MCF 10A (cell line): ENCODE data around the gene CDKL2. TPM values are rescaled to one million over a fixed set of nuclear protein-coding genes. Genes with fewer than 3 reads are reported as not detected.
"Not testable (repeated sequence)": the region's sequence is repeated elsewhere in the genome, so short reads cannot be mapped to it uniquely, and the experiment has no call there.

Experiments
- BruUV-seq: library from RNA; stranded (reverse); fragments of 400-500 nt; replicated peaks from 2 replicates; lab custom pipeline; 2021; lab: Mats Ljungman, UMichigan
- CTCF ChIA-PET: fragments of 300-600 bp; sonication (Branson Sonifier 250); formaldehyde crosslinking; extraction: SDS; loops from one replicate; lab custom pipeline; 2021; ENCODE audit warnings: antibody characterized with exemption, inconsistent platforms; lab: Yijun Ruan, JAX
- POLR2A ChIA-PET: fragments of 300-600, 350-650 bp; sonication (Branson Sonifier 250); formaldehyde crosslinking; extraction: SDS; loops from one replicate; lab custom pipeline; 2020; ENCODE audit warnings: antibody characterized with exemption, inconsistent platforms; lab: Yijun Ruan, JAX
- DNase-seq: peaks from one replicate; pipeline ENCODE4 v3.0.0-alpha.2; 2018; ENCODE audit not compliant: unreplicated experiment
- H3K27ac Mint-ChIP-seq: one replicate; pipeline ENCODE4 v1.8.0; 2022; ENCODE audit warnings: mild to moderate bottlenecking, low read depth, mixed read lengths; ENCODE audit not compliant: unreplicated experiment
- H3K27me3 Mint-ChIP-seq: one replicate; pipeline ENCODE4 v1.8.0; 2022; ENCODE audit warnings: mixed read lengths; ENCODE audit not compliant: insufficient read depth, unreplicated experiment
- H3K36me3 Mint-ChIP-seq: one replicate; pipeline ENCODE4 v1.8.0; 2022; ENCODE audit warnings: mild to moderate bottlenecking, moderate library complexity, mixed read lengths; ENCODE audit not compliant: insufficient read depth, unreplicated experiment
- H3K4me1 Mint-ChIP-seq: one replicate; pipeline ENCODE4 v1.8.0; 2022; ENCODE audit warnings: mixed read lengths; ENCODE audit not compliant: insufficient read depth, unreplicated experiment
- H3K4me3 Mint-ChIP-seq: one replicate; pipeline ENCODE4 v1.8.0; 2022; ENCODE audit warnings: mild to moderate bottlenecking, moderate library complexity, mixed read lengths; ENCODE audit not compliant: unreplicated experiment
- H3K9me3 Mint-ChIP-seq: one replicate; pipeline ENCODE4 v1.8.0; 2022; ENCODE audit warnings: mixed read lengths; ENCODE audit not compliant: unreplicated experiment
- CTCF ChIP-seq: fragments of 200-600 bp; IDR thresholded peaks from one replicate; pipeline ENCODE4 v1.8.0; 2022; ENCODE audit warnings: antibody characterized with exemption, mild to moderate bottlenecking; ENCODE audit not compliant: unreplicated experiment
- intact Hi-C: fragments of 100-400 bp; cut with micrococcal nuclease; formaldehyde crosslinking; loops from 2 replicates; pipeline ENCODE4 v1.14.1; 2022
- total RNA-seq: library from RNA; stranded (reverse); gene quantifications from 2 replicates; pipeline ENCODE4 v1.2.3, GENCODE V29; 2022

Gene CDKL2
- total RNA-seq, 1 experiment from 2014 or later = 0.42 TPM

- no TSS peak for BruUV-seq
- ChIA-PET POLR2A (interaction anchor here (0.7 to 1.5 kb wide), 5 partner anchors 8 to 30 kb away, joined by 3 to 4 read pairs (median 3); partner anchors contain the start of genes ODAPH, RCHY1 and THAP6), CTCF (no interaction called here)
- no peak for TF ChIP-seq CTCF
- Mint-ChIP-seq H3K27ac (no peak overlapping the region), H3K36me3 (no peaks in the 10 kb centered on the region), H3K9me3 (peaks cover 8% of the 10 kb centered on the region), H3K27me3 (no peaks in the 10 kb centered on the region), H3K4me3 (no peak overlapping the region), H3K4me1 (peaks cover 6% of the 10 kb centered on the region)
- peak; percentile 27 for DNase-seq
- intact Hi-C loops = no loop called here
Observed at GRCh38 chr4:75542824-75543223, 87.5 kb downstream of the CDKL2 start.

- H3K4me1 Mint-ChIP-seq, H3K27ac Mint-ChIP-seq, BruUV-seq, H3K36me3 Mint-ChIP-seq, H3K4me3 Mint-ChIP-seq, intact Hi-C loops, CTCF ChIA-PET, H3K27me3 Mint-ChIP-seq, POLR2A ChIA-PET, DNase-seq: not testable (repeated sequence)
- peaks cover 18% of the 10 kb centered on the region for H3K9me3 Mint-ChIP-seq
Observed at GRCh38 chr4:75537308-75537707, 93.0 kb downstream of the CDKL2 start.

- H3K4me1 Mint-ChIP-seq, BruUV-seq, intact Hi-C loops, H3K27ac Mint-ChIP-seq, H3K4me3 Mint-ChIP-seq, H3K27me3 Mint-ChIP-seq, CTCF ChIA-PET, DNase-seq: not testable (repeated sequence)
- POLR2A ChIA-PET = interaction anchor here (0.9 kb wide), 1 partner anchor 9 kb away, joined by 3 read pairs; no protein-coding TSS in a partner anchor
- H3K36me3 Mint-ChIP-seq = peaks cover 29% of the 10 kb centered on the region
- peaks cover 27% of the 10 kb centered on the region for H3K9me3 Mint-ChIP-seq
Observed at GRCh38 chr4:75533926-75534325, 96.4 kb downstream of the CDKL2 start.

- Mint-ChIP-seq H3K9me3 (peaks cover 24% of the 10 kb centered on the region), H3K36me3 (peaks cover 34% of the 10 kb centered on the region)
- DNase-seq, H3K27me3 Mint-ChIP-seq, CTCF ChIA-PET, H3K4me3 Mint-ChIP-seq, H3K4me1 Mint-ChIP-seq, POLR2A ChIA-PET, intact Hi-C loops, H3K27ac Mint-ChIP-seq, BruUV-seq: not testable (repeated sequence)
Observed at GRCh38 chr4:75533339-75533887, 96.9 kb downstream of the CDKL2 start.

- Mint-ChIP-seq H3K9me3 (peaks cover 15% of the 10 kb centered on the region), H3K36me3 (peaks cover 52% of the 10 kb centered on the region)
- ChIA-PET POLR2A (interaction anchor here (0.9 to 2.0 kb wide), 3 partner anchors 11 to 195 kb away, joined by 3 to 10 read pairs (median 4); partner anchors contain the start of genes RCHY1 and THAP6), CTCF (interaction anchor here (0.7 kb wide), 1 partner anchor 601 kb away, joined by 3 read pairs; no protein-coding TSS in a partner anchor)
- DNase-seq, H3K27ac Mint-ChIP-seq, H3K4me1 Mint-ChIP-seq, H3K4me3 Mint-ChIP-seq, BruUV-seq, intact Hi-C loops, H3K27me3 Mint-ChIP-seq: not testable (repeated sequence)
Observed at GRCh38 chr4:75531536-75532143, 98.7 kb downstream of the CDKL2 start.
